DOHH2 (cell line): Measurements from ENCODE around the gene MARF1.

Experiments used
- CTCF ChIP-seq: fragments of 200-600 bp; sonication (generic); IDR thresholded peaks from one replicate; pipeline ENCODE4 v1.5.1; 2014; ENCODE audit warnings: antibody characterized with exemption, mild to moderate bottlenecking, low read depth, low read length; ENCODE audit not compliant: poor library complexity, severe bottlenecking
- EZH2phosphoT487 ChIP-seq: fragments of 200-600 bp; sonication (generic); IDR thresholded peaks from 2 replicates; pipeline ENCODE4 v1.6.1; 2017; ENCODE audit warnings: borderline replicate concordance, mild to moderate bottlenecking, antibody characterized with exemption, low read length, moderate library complexity, mixed read lengths

GRCh38 chr16:15649727-15650018, 6.7 kb upstream of the MARF1 start:
- no peak for TF ChIP-seq CTCF
- no peak for TF ChIP-seq EZH2phosphoT487
